ENCODE results near the gene CNN2. TPM values are rescaled to one million over a fixed set of nuclear protein-coding genes. Genes with fewer than 3 reads are reported as not detected.

The CNN2 gene
- polyA plus RNA-seq, 2 of the 4 experiments (the other 2 are of a cell fraction): 31.7 to 99.3 TPM

GRCh38 chr19:1001538-1002166 lies 24.8 kb upstream of the CNN2 start:
- whole genome bisulfite sequencing (ENCODE audit: missing lambda C conversion rate): 0% methylated on average over 6 of the region's 20 CpGs

GRCh38 chr19:1002600-1002999 lies 23.8 kb upstream of the CNN2 start:
- no peak overlapping the region for H3K4me2 ChIP-seq
- H3K4me1 ChIP-seq: peaks cover 11% of the 10 kb centered on the region; the same call in 1 of the 3 replicates
- H3K27ac ChIP-seq: no peak overlapping the region
- ChIA-PET CTCF (interaction anchor here (0.6 kb wide), 2 partner anchors 655 to 1733 kb away, joined by 3 read pairs; no protein-coding TSS in a partner anchor), POLR2A (interaction anchor here (0.7 kb wide), 1 partner anchor 14 kb away, joined by 3 read pairs; no protein-coding TSS in a partner anchor)
- no peak for ATAC-seq
- DNase-seq (ENCODE audit: low read depth in 1 of 2, low spot score in 1 of 2): no peak
- no peak for FAIRE-seq
- H3K4me3 ChIP-seq: no peak overlapping the region
- TF ChIP-seq BHLHE40 (IDR thresholded peaks at IDR 0.05; ENCODE audit: low read depth, low read length) (no peak), PBX3 (IDR thresholded peaks at IDR 0.05) (no peak), HOXA7 (CRISPR knock-in tag; IDR thresholded peaks at IDR 0.05) (no peak), REST (IDR thresholded peaks at IDR 0.05) (no peak), KDM1A (IDR thresholded peaks at IDR 0.05; ENCODE audit: low read depth) (no peak), MAX (IDR thresholded peaks at IDR 0.05) (no peak), ELK1 (IDR thresholded peaks at IDR 0.05; ENCODE audit: low read depth, low read length) (no peak), MYC (IDR thresholded peaks at IDR 0.05; ENCODE audit: borderline replicate concordance, low read length) (no peak), CEBPB (IDR thresholded peaks at IDR 0.05) (no peak), RNF2 (IDR thresholded peaks at IDR 0.05; ENCODE audit: borderline replicate concordance, low read depth) (no peak)
- TF ChIP-seq, protein P1, sequence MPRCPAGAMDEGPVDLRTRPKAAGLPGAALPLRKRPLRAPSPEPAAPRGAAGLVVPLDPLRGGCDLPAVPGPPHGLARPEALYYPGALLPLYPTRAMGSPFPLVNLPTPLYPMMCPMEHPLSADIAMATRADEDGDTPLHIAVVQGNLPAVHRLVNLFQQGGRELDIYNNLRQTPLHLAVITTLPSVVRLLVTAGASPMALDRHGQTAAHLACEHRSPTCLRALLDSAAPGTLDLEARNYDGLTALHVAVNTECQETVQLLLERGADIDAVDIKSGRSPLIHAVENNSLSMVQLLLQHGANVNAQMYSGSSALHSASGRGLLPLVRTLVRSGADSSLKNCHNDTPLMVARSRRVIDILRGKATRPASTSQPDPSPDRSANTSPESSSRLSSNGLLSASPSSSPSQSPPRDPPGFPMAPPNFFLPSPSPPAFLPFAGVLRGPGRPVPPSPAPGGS (IDR thresholded peaks at IDR 0.05): no peak
- no peaks in the 10 kb centered on the region for H3K9me3 ChIP-seq
- WGBS (ENCODE audit: missing lambda C conversion rate): 67% methylated on average over 4 of the region's 4 CpGs

More at GRCh38 chr19:1001538-1002166, 24.8 kb upstream of the CNN2 start:
- H3K4me3 ChIP-seq: no peak overlapping the region; the same call in 2 of the 3 replicates
- peak in 1 of 2 experiments; percentile 46 for DNase-seq (ENCODE audit: low read depth in 1 of 2, low spot score in 1 of 2)
- TF ChIP-seq NPAS2 (CRISPR knock-in tag; IDR thresholded peaks at IDR 0.05; ENCODE audit: borderline replicate concordance) (no peak), CTCF (IDR thresholded peaks at IDR 0.05) (peak; percentile 74), SMC3 (IDR thresholded peaks at IDR 0.05) (peak; percentile 63), MYC (IDR thresholded peaks at IDR 0.05; ENCODE audit: borderline replicate concordance, low read length) (no peak), RAD21 (conservative IDR thresholded peaks at IDR 0.05 in 1 of 2, IDR thresholded peaks at IDR 0.05 in 1 of 2) (peak; percentile 67 to 69), EHF (CRISPR knock-in tag; IDR thresholded peaks at IDR 0.05) (no peak)
- TF ChIP-seq, protein P2, sequence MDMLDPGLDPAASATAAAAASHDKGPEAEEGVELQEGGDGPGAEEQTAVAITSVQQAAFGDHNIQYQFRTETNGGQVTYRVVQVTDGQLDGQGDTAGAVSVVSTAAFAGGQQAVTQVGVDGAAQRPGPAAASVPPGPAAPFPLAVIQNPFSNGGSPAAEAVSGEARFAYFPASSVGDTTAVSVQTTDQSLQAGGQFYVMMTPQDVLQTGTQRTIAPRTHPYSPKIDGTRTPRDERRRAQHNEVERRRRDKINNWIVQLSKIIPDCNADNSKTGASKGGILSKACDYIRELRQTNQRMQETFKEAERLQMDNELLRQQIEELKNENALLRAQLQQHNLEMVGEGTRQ (IDR thresholded peaks at IDR 0.05): no peak
- no peak for FAIRE-seq
- POLR2A ChIA-PET: interaction anchor here (0.5 to 1.0 kb wide), 2 partner anchors 20 to 91 kb away, joined by 3 read pairs; partner anchors contain the start of genes RNU6-2 and TMEM259
- H3K27ac ChIP-seq: peak overlapping the region in 1 of 2 experiments; percentile 88; a peak in 2 of 6 replicates
- H3K9me3 ChIP-seq: no peaks in the 10 kb centered on the region
- peak; percentile 49 to 69; a peak in 5 of 6 replicates for ATAC-seq
- CTCF ChIA-PET: interaction anchor here (0.6 to 1.4 kb wide), 4 partner anchors 22 to 202 kb away, joined by 3 to 5 read pairs (median 4); no protein-coding TSS in a partner anchor
- H3K4me1 ChIP-seq: peaks cover 12% of the 10 kb centered on the region; the same call in 2 of the 3 replicates
- peak overlapping the region; percentile 96 for H3K4me2 ChIP-seq
